ENCODE results near the gene SFXN5.

SFXN5 gene

DNA sequence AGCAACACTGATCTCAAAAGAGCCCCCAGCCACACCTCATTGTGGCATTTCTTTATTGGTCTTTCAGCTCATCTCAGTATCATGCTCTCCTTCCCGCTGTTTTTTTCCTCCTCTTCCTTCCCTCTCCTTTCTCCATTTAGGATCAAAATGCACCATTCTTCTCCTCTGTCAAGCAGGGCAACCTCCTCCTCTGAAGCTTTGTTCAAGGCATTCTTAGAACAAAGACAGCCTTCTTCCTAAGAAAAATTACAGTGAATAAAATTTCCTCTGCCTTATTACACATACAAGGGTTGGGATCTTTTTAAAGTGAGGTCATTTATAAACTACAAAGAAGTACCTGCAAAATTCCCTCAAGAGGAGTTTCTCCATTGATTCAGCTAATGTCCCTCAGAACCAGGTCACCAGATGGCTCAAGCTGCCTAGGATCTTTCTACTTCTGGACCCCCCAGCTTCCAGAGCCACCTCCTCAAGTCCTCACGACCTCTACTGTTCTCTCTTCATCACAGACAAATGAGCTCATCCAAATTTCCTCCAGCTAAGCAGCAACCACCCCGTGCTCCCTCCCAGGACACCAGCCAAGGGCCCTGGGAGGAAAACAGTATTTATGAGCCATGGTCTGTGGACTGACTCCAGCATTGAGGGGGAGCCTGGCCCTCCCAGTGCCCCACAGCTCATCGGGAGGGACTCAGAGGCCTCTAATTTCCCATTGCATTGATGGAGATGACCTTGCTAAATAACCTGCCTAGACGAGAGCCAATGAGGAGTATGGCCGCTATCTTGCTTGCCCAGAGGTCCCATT, 18.0 kb downstream of the SFXN5 start:
- DNase-seq, result no peak

DNA sequence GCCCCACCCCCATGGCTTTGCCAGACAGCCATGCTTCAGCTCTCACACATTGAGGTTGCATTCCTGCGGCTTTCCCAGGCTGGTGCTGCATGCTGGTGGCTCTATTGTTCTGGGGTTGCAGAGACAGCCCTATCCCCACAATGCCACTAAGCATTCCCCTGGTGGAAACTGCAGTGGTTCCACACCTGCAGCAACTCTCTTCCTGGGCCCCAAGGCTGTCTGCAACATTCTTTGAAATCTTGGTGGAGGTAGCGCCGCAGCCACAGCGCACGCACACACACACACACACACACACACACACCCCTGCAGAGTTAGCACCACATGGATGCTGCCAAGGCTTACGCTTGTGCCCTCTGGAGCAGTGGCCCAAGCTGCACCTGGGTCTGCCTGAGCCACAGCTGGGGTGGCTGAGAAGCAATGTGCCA, 21.4 kb downstream of the SFXN5 start:
- no peak for DNase-seq

DNA sequence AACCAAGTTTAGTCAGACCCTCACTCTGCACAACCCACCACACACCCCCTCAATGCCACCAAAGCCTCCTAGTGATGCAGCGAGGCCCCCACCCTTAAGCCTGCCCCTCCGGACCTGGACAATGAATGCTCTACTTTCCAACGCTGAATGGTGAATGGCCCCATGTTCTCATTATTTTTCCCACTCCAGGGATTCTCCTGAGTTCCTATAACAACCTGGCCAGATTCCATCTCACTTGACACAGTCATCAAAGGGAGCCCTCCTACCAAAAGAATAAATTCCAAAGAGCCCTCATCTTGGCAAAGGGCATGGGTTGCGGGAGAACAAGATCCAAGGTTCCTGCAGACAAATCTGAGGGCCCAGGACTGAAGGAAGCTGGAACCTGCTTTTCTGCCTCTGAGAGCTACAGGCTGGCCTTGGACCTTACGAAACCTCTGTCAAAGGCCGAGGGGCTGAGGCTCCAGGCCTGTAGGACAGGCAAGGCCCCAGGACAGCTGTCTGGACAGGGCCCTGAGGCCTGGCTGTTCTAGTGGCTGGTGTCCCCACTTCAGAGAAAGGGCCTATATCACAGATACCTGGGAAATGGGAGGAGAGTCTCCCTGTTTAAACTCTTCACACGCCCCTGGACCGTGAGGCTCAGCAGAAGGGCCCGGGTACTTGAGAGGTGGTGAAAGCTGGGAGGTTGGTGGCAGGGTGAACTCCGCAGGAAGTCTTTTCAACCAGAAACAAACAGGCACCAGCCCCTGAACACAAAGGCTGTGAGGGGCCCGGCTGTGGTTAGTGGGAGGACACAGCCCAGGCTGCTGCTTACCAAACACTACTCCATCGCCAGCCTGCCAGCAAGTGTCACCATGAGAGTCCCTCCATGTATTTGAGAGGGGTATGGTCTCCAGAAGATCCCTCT, 27.3 kb downstream of the SFXN5 start:
- DNase-seq, result no peak

DNA sequence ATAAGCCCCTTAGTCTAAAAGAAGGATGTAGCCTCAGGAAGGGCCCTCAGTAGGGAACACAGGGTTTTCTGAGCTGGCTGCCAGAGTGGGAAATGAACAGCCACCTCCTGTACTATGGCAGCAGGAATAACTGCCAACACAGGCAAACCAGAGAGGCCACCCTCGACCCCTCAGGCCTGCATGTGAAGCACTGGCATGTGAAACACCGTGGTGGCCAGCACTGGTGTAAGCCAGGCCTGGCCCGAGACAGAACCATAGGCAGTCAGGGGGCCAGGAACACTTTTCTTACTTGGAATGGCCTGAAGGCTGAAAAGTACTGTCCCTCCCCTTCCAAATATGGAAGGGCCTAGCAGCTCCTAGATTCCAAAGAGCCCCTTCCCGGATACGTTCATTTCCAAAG, 28.2 kb downstream of the SFXN5 start:
- no peak for DNase-seq

DNA sequence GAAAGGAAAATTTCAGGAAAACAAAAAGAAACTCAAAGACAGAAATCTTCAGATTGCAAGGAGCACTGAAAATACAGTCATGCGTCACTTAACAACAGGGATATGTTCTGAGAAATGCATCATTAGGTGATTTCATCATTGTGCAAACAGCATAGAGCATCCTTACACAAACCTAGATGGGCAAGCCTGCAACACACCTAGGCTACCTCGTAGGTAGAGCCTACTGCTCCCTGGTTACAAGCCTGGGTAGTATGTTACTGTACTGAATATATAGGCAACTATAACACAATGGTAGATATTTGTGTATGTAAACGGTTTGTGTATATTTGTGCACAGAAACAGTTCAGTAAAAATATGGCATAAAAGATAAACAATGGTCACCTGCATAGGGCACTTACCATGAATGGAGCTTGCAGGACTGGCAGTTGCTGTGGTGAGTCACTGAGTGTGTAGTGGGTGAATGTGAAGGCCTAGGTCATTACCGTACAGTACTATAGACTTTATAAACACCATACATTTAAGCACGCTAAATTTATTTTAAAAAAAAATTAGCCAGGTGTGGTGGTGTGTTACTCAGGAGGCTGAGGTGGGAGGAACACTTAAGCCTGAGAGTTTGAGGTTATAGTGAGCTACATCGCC, 33.4 kb downstream of the SFXN5 start:
- DNase-seq, result no peak

DNA sequence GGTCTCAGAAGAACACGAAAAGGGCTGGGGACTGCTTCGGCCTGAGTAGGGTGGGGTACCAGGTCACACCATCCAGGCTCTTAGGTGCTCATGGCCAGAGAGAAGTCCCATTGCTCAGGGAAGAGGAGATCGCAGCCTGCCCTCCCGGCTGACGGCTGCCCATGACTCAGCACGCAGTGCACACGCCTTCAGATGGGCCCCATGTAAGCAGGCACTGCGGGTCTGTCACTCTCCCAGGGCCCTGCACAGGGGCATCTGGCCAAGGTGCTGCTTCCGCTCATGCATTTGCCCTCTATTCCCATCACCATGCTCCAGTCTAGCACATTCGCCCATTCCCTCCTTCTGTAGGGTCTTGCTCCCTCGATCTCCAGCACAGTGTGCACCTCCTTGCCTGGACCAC, 34.7 kb downstream of the SFXN5 start:
- DNase-seq, result no peak

DNA sequence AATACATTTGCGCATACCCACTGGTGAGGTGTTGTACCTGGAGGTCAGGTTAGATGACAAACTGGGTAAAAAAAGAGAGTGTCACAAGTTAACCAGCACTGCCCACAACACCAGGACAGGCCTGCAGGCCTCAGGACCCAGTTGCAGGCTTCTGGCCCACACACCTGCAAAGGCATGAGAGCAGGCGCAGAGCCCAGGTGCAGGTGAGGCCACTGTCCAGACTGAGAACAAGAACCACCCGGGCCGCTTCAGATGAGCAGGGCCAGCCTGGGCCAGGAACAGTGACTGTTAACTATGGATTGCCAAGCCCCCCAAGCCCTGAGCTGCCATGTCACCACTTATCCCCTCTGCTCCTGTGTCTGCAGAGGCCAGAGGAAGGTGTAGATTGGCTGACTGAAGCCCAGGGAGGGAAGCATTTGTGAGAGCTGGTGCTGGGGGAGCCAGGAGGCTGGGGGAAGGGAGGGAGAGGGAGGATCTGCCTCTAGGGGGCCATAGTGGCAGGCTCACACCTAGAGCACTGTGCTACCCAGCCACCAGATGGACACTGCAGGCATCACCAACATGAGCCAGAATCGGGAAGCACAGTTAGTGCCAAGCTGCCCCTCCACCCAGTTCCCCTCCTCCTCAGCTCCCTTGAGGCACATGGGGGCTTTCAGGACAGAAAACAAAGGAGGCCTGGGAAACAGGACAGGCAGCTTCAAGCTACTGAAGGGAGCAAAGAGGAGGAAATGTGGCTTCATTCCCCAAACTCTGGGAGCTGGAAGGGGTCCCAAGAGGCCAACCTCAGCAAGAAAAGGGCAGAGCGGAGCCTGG, 35.4 kb downstream of the SFXN5 start:
- no peak for DNase-seq

DNA sequence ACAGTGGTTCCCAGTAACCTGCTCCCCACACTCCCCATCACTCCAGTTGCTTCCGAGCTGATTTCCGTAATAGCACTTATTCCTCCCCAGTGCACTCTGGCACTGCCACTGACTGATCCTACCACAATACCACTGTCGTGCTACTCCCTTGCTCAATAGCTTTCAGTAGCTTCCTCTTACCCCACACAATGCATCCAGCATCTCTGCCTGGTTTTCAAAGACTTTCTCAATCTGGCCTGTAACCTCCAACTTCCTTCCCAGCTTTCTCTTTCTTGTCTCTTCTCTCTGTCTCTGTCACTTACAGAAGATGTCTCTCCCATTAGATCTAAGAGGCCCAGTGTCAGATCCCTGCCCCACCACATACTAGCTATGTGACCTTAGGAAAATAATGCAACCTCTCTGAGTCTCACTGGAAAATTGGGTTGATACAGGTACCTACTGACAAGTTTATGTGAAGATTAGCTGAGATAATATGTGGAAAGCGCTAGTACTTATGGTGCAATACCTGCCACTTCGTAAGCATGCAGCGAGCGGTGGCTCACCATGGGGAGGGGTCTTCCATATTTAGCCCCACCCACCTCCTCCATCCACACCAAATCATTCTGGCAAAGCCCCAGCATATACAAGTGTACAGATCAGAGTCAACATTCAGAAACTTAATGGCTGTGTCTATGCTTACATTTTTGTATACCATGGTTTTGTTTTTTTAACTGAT, 36.7 kb downstream of the SFXN5 start:
- DNase-seq, result no peak

DNA sequence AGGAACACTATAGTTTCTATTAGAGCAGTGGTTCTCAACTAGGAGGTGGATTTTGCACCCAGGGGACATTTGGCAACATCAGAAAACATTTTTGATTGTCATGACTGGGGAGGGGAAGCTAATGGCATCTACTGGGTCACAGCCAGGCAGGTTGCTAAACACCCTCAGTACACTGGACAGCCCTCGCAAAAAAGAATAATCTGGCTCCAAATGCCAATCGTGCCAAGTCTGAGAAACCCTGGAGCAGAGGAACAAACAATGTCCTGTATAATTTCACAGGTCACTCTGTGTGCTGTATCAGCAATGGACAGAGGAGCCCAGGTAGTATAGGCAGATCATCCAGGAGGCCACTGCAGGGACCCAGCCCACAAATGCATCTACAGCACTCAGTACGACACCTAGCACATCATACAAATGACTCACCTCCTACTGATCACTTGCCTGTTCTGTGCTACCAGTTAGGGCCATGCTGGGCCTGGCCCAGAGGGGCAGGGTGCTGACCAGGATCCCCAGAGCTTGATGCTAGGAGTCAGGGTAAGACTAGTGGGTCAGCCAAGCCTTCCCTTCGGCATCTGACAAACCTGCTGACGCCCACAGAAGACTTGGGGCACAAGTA, 37.6 kb downstream of the SFXN5 start:
- DNase-seq, result no peak

DNA sequence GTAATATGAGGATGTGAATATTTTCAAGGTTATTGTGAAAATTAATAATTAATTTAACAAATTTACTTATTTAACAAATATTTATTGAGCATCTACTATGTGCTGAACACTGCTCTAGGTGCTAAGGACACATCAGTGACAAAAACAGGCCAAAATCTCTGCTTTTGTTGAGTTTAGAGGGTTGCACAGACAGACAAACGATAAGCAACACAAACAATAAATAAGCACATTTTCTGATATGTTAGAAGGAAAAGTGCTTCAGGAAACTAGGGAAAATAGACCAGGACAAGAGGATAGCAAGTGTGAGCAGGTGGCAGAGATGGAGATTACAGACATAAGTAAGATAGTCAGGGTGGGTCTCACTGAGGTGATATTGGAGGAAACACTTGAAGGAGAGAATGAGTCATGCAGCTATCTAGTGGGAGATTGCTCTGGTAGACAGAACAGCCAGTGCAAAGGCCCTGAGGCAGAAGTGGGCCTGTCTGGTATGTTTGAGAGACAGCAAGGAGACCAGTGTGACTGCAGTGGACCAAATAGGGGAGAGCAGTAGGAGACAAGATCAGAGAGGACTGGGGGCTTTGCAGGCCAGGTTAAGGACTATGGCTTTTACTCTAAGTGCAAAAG, 38.3 kb downstream of the SFXN5 start:
- DNase-seq, result no peak

DNA sequence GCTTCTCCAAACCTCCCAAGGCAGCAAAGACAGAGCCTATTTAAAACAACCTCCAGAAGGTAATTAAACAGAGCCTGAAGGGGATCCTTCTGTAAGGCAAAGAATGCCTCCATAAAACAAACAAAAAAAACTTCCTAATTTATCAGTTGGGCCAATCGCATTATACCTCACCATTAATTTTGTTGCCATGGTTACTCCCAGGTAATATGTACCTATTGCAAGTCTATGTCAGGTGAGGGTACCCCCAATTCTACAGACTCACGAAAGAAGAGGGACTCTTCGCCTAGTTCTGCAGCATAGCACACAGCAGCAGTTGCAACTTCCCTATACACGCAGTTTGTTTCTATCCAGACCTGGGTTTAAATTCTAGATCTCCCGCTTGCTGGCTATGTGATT, 38.8 kb downstream of the SFXN5 start:
- no peak for DNase-seq

DNA sequence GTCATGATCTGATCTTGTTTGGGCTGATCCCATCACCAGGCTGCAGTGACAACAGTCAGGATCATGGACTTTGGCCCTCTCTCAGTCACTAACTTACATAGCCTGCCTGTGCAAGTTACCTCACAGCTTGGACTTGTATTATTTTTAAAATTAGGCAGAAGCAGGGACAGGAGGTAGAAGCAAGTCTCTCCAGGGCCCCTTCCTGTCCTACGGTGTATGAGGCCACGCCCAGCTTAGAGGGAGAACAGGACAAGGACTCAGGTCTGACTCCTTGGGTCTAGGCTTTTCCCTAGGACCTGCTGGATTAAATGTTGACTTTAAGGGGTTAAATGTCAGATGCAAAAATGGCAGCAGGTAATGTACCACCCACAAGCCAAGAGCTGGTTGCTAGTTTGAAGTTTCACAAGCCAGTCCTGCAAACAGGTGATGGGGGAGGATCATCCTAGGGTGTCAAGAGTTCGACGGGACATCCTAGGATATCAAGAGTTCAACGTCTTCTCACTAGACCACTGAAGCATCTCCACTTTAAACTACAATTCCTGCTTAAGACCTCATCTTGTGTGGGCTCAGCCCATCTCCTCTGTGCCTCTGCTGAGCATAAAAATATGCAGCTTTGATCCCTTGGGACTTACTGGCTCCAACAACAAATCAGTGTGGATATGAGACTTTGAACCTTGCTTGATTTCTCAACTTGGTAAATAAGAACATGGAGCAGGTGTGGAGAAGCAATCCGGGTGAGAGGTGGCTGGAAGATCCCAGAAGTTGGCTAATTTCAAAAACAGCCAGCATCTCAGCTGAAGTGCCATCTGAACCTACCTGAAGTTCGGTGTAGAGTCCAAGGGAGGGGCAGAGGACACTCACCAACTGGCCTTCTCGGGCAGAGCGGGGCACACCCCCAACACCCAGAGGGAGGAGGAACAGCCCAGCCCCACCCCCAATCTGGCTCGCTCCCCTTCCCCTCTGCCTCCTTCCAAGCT, 39.5 kb downstream of the SFXN5 start:
- no peak for DNase-seq

DNA sequence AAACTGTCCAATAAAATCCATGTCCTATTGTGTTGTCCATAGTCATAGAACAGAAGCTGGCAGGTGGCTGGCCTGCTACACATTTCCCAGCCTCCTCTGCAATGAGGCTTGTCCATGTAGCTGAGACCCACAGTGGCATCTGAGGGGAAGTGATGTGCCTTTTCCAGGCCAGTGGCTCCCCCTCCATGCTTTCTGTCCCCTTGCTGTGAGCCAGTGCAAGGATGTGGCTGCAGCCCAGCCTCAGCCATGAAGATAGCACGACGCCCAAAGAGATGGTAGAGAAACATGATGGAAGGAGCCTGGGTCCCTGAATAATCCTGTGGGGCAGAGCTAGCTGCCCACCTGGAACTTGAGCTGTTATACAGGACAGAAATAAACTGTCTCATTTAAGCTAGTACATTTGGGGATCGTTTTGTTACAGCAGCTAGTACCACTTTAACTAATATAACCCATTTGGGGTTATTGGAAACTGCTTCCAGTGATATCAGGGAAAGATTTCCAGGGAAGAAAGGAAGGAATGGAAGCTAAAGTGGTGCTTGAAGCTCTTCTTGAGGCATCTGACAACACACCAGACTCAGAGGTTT, 40.3 kb downstream of the SFXN5 start:
- no peak for DNase-seq

DNA sequence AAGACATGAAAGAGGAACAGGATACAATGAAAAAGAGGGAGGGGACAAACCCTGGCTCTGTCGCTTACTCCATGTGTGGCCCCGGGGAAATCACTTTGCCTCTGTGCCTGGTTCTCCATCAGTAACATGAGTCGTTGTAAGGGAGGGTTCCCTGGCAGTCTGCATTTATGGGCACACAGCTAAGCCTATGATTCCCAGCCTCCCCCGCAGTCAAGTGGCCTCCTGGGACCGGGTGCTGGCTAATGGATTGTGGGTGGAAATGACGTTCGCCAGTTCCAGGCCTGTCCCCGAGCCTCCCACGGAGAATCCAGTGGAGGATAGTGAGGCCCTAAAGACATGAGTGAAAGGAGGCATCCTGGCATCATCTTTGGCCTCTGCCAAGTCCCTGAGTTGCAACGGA, 42.7 kb downstream of the SFXN5 start:
- DNase-seq, result no peak

DNA sequence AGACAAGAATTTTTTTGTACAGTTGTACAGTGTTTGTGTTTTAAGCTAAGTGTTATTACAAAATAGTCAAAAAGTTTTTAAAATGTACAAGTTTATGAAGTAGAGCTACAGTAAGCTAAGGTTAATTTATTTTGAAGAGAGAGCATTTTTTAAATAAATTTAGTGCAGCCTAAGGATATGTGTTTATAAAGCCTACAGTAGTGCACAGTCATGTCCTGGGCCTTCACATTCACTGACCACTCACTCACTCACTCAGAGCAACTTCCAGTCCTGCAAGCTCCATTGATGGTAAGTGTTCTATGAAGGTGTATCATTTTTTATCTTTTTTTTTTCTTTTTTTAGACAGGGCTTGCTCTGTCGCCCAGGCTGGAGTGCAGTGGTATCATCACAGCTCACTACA, 44.2 kb downstream of the SFXN5 start:
- no peak for DNase-seq

DNA sequence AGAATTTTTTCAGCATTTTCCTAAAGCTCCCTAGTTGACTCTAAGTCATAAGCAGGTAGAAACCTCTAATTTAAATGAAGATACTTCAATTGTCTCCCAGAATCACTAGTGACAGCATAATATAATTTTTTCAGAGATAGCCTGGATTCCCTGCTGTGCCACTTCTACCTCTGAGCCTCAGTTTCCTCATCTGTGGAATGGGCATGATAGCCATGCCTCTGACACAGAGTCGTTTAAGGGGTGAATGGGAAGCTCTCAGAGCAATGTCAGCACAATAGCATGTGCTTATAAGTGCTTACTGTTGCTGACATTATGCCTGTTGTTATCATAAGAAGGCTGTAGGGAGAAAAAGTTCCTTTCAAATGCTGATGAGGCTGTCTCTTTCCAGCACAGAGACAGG, 48.0 kb downstream of the SFXN5 start:
- no peak for DNase-seq

DNA sequence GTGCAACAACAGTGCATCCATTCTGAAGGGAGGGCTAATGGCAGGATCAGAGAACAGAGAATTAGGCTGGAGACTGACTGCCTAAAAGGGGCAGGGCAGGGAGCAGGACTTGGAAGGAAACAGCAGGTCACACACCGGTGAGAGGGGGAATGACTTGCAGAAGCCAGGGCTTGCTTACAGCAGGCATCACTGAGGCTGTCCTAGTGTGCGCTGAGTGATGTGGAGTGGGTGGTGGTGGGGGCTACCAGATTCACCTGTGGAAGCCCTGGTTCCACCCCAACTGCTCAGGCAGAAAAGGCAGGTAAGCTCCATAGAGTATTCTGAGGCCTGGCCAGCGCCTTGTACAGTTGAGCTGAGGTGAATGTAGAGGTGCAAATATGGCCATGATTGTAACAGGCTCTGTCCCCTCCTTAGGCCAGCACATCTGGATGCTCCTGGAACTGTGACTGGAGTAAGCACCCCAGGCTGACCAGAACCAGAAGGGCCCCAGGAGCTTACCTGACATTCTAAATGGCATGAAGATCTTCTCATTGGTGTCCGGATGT, 49.4 kb downstream of the SFXN5 start:
- no peak for DNase-seq

DNA sequence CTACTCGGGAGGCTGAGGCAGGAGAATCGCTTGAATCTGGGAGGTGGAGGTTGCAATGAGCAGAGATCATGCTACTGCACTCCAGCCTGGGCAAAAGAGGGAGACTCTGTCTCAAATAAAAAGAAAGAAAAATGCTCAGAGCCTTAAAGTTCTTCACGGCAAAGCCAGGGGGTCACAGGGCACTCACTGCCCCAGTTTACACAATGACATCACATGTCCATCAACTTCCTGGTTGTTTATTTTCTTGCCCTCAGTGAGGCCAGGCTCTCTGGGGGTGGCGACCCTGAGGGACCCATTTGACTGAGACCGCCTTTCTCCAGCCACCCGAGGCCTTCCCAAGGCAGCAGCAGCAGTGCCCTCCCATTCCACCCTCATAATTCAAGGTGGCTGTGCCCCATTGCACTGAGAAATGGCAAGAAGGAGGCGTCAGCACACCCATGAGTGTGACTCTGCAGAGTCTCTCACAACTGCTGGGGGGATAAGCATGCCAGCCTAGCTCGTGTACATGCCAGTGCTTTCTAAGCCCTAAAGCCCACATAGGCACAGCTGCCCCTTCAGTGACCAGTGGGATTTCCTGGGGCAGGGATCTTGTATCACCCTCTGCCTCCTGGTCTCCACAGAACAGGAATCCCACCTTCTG, 50.0 kb downstream of the SFXN5 start:
- no peak for DNase-seq

Data from CD4-positive, alpha-beta T cell treated with Interleukin-17A for 1 hour (primary cell).